ENCODE data around the gene TRIP13.

GRCh38 chr5:929596-929995 is 36.9 kb downstream of the TRIP13 start:
- TF ChIP-seq POLR2AphosphoS5 (IDR thresholded peaks at IDR 0.05; ENCODE audit: low read depth, low read length) = no peak
- no peak for TF ChIP-seq TAF1 (IDR thresholded peaks at IDR 0.05; ENCODE audit: borderline replicate concordance, insufficient read depth, low read length)
- TF ChIP-seq REST (IDR thresholded peaks at IDR 0.05; ENCODE audit: insufficient read depth in 1 of 2, low read depth in 2 of 2, low read length in 2 of 2) = no peak

All from PFSK-1 (cell line).